ENCODE measurements around the gene CNTN3.

Gene CNTN3

GRCh38 chr3:74603292-74603691, 11.2 kb downstream of the CNTN3 start:
- DNase-seq (ENCODE audit: low spot score): no peak
- in situ Hi-C loops (cut with MboI; ENCODE audit: low pct_unique_long_range_greater_than_20kb, low sequenced_read_pairs, unreplicated experiment): no loop called here
- TF ChIP-seq, protein P1, sequence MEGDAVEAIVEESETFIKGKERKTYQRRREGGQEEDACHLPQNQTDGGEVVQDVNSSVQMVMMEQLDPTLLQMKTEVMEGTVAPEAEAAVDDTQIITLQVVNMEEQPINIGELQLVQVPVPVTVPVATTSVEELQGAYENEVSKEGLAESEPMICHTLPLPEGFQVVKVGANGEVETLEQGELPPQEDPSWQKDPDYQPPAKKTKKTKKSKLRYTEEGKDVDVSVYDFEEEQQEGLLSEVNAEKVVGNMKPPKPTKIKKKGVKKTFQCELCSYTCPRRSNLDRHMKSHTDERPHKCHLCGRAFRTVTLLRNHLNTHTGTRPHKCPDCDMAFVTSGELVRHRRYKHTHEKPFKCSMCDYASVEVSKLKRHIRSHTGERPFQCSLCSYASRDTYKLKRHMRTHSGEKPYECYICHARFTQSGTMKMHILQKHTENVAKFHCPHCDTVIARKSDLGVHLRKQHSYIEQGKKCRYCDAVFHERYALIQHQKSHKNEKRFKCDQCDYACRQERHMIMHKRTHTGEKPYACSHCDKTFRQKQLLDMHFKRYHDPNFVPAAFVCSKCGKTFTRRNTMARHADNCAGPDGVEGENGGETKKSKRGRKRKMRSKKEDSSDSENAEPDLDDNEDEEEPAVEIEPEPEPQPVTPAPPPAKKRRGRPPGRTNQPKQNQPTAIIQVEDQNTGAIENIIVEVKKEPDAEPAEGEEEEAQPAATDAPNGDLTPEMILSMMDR (IDR thresholded peaks at IDR 0.05; ENCODE audit: extremely low read depth, insufficient read depth, missing control alignments): no peak

DNA sequence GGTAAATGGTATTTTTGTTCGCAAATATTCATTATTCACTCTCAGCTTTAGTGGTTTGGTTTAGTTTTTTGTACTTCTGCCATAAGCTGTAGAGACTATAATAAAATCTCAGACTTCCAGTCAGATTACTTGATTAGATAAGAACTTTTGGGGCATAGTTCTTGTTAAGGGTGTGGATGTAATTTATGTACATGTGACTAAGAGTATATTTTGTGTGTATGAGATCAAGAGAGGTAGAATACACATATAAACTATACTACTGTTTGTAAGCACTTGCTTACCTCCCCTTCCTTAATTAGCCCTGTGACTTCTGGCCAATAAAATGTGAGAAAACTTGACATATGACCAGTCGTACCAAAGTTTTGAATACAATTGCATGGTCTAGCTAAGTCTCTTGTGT, 12.0 kb downstream of the CNTN3 start:
- in situ Hi-C loops (cut with MboI; ENCODE audit: low pct_unique_long_range_greater_than_20kb, low sequenced_read_pairs, unreplicated experiment): no loop called here
- TF ChIP-seq, protein P1 (IDR thresholded peaks at IDR 0.05; ENCODE audit: extremely low read depth, insufficient read depth, missing control alignments): no peak
- DNase-seq (ENCODE audit: low spot score): no peak

GRCh38 chr3:74601793-74602192, 12.7 kb downstream of the CNTN3 start:
- DNase-seq (ENCODE audit: low spot score): no peak
- in situ Hi-C loops (cut with MboI; ENCODE audit: low pct_unique_long_range_greater_than_20kb, low sequenced_read_pairs, unreplicated experiment): no loop called here
- TF ChIP-seq, protein P1 (IDR thresholded peaks at IDR 0.05; ENCODE audit: extremely low read depth, insufficient read depth, missing control alignments): no peak

DNA sequence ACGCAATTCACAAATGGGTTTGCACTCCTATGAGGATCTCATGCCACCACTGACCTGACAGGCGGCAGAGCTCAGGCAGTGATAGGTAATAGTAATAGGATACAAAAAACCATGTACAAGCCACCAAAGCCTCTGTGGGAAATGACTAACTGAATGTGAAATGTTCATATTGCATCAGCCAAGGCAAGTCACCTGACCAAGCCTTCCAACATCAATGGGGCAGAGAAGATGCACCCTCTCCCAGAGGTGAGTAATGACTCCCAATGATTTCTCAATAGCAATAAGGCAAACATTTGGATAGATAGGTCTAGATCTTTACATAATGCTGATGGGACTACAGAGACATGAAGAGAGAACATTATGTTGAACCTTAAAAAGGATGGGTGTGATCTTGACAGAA, 14.9 kb downstream of the CNTN3 start:
- TF ChIP-seq, protein P1 (IDR thresholded peaks at IDR 0.05; ENCODE audit: extremely low read depth, insufficient read depth, missing control alignments): no peak
- in situ Hi-C loops (cut with MboI; ENCODE audit: low pct_unique_long_range_greater_than_20kb, low sequenced_read_pairs, unreplicated experiment): no loop called here
- DNase-seq (ENCODE audit: low spot score): no peak

- in situ Hi-C loops (cut with MboI; ENCODE audit: low pct_unique_long_range_greater_than_20kb, low sequenced_read_pairs, unreplicated experiment): no loop called here
- TF ChIP-seq, protein P1 (IDR thresholded peaks at IDR 0.05; ENCODE audit: extremely low read depth, insufficient read depth, missing control alignments): no peak
- no peak for DNase-seq (ENCODE audit: low spot score)
Measured at GRCh38 chr3:74593152-74593551, 21.3 kb downstream of the CNTN3 start.

DNA sequence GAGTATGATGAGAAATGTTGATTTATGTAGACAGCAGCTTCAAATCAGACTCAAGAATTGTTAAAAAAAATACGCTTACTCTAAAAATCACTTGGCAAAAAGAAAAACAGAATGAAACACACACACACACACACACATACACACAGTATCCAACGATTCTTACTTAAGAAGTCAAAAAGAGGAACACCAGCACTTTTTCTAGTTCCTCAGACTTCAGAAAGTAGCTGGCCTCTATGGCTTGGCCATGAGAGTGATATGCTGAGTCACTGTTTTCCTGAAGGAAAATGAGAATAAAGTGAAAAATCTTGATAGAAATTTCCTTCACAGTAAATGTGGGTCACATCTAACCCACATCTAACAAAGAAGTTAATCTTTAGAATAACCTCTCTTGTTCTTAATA, 22.1 kb downstream of the CNTN3 start:
- no peak for DNase-seq (ENCODE audit: low spot score)
- TF ChIP-seq, protein P1 (IDR thresholded peaks at IDR 0.05; ENCODE audit: extremely low read depth, insufficient read depth, missing control alignments): no peak
- in situ Hi-C loops (cut with MboI; ENCODE audit: low pct_unique_long_range_greater_than_20kb, low sequenced_read_pairs, unreplicated experiment): no loop called here

GRCh38 chr3:74591946-74592345, 22.5 kb downstream of the CNTN3 start:
- no peak for DNase-seq (ENCODE audit: low spot score)
- TF ChIP-seq, protein P1 (IDR thresholded peaks at IDR 0.05; ENCODE audit: extremely low read depth, insufficient read depth, missing control alignments): no peak
- in situ Hi-C loops (cut with MboI; ENCODE audit: low pct_unique_long_range_greater_than_20kb, low sequenced_read_pairs, unreplicated experiment): no loop called here

Data from GM13977 (cell line).